ENCODE data around the gene MACROH2A2.
"Not testable (repeated sequence)": the region's sequence is repeated elsewhere in the genome, so short reads cannot be mapped to it uniquely, and the experiment has no call there.

Gene MACROH2A2

GRCh38 chr10:70052462-70053217 is at the start of gene MACROH2A2:
Gene MACROH2A2, plus strand, starts transcription at chr10:70052846. Its CDS starts 22,813 bp downstream, at chr10:70075659.
- FAIRE-seq, result no peak

GRCh38 chr10:70007116-70007820 is 45.4 kb upstream of the MACROH2A2 start:
- no peak for FAIRE-seq

- no peak for FAIRE-seq
Measured at GRCh38 chr10:70031215-70031614, 21.4 kb upstream of the MACROH2A2 start.

GRCh38 chr10:70032667-70033289 is 19.9 kb upstream of the MACROH2A2 start:
- no peak for FAIRE-seq

GRCh38 chr10:70034232-70034631 is 18.4 kb upstream of the MACROH2A2 start:
- no peak for FAIRE-seq

GRCh38 chr10:70035531-70035930 is 17.1 kb upstream of the MACROH2A2 start:
- no peak for FAIRE-seq

DNA sequence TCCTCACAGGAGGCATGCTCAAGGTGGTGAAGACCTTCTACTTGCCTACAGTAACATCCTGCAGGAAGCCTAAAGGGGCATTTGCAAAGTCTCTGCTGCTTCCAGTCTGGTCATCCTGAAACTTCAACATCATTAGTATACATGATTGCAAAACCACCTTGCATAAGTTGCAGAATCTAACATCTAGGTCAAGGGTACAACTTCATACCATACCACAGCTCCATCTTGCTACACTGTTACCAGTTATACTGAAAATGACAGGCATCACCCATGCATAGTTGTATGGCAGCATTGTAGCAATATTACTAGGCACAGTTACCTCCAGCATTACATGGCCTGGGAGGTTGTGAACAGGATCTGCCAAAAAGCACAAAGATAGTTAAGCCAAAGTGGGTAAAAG is 13.7 kb upstream of the MACROH2A2 start:
- FAIRE-seq, result no peak

DNA sequence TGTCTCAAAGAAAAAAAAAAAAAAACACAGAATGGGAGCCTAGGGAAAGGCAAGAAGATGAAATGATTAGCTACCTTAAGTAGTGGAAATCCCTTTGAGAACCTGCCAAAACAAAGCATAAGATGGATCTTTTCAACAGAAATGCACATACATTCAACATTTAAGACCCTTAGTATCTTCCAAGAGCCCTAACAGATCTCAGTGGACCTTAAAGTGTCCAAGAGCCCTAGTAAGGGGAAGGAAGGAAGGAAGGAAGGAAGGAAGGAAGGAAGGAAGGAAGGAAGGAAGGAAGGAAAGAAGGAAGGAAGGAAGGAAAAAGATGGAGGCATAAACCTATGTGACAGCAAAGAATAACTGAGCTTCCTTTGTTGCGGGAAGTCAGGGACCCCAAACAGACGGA is 11.6 kb upstream of the MACROH2A2 start:
- no peak for FAIRE-seq

GRCh38 chr10:70041739-70042138 is 10.9 kb upstream of the MACROH2A2 start:
- FAIRE-seq, result not testable (repeated sequence)

- FAIRE-seq, result not testable (repeated sequence)
Measured at GRCh38 chr10:70047066-70047465, 5.6 kb upstream of the MACROH2A2 start.

- no peak for FAIRE-seq
Measured at GRCh38 chr10:70048030-70048723, 4.5 kb upstream of the MACROH2A2 start.

DNA sequence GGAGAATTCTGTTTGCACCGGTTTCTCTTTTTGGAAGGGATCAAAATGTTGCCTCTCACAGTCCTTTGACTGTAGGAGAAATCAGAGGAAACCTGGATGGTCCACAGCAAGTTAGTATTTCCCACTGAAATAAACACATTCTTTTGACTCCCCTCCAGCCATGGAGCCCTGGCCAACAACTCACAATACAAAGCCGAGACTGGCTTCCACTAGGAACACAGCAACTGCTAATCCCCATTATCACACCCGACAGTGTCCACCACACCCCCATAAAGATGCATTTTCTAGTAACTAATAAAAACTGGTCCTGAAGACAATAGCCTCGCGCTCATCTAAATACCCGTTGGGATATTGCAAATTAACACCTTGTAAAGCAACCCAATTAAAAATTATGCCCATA is 798 bp upstream of the MACROH2A2 start:
- no peak for FAIRE-seq

- FAIRE-seq, result no peak
Measured at GRCh38 chr10:70053218-70053840, 683 bp downstream of the MACROH2A2 start.

DNA sequence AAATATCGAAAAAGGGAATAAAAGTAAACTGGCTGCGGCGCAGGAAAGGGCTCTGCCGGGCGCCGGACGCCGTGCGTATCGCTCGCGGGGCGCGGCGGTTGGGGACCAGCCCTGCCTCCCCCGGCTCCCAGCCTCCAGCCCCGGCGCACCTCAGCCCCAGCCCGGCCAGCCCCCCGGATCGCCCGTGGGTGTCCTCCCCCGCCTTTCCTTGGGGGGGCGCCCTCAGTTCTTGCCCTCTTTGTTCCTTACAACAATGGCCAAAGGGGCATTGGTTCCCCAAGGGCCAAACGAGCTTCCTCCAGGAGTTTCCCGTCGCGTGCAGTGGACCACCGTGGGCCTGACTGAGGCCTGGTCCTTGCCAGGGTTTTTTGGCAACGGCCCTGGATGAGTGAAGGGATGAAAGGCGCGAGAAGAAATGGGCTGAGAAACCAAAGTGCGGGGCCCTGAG is 1.2 kb downstream of the MACROH2A2 start:
- FAIRE-seq, result no peak

DNA sequence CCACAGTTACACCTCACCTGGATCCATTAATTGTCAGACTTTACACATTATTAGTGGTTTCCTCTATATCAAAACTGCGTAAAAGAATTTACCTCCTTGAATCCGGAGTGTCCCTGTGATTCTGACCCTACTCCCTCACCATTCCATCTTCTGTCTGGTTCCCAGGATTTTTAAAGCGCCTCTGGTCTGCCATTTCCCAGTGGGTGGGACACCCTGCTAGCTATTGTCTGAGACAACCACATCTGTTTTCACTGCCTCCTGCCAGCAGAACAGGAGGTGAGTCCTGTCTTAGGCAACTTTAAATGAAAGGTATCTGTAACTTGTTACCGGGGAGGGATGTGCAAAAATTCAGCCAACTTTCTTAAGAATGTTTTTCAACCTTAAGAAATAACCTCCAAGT is 2.3 kb downstream of the MACROH2A2 start:
- FAIRE-seq, result no peak

DNA sequence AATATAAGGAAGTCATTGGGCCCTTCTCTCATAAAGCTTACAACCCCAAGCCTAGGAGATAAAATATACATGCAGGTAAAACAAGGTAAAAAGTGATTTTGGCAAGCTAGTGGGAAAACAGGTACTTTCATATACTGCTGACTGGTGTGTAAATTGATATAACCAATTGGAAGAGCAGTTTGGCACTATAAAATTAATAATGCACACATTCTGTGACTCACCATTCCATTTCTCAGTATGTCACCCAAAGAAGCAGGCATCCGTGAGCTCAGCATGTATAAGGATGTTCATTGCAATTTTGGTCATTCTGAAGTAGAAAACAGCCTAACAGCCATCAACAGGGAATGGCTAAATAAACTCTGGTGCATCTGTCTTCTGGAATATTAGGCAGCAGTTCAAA is 2.9 kb downstream of the MACROH2A2 start:
- FAIRE-seq, result no peak

DNA sequence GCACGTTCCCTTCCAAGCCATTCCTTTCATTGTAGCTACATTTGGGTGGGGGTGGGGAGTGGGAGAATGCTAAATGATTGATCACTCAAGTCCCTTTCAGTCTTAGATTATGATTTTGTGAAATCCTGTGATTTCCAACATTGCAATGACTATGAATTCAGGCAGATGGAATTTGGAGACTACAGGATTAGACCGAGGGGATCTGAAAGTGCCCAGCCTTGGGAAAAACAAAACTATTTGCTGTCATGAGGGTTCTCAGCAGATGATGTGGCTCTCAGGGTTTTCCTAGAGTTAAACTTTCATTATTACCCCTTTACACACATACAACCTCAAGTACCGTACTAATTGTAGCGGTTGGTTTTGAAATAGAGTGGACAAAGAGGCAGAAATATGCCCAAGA is 4.7 kb downstream of the MACROH2A2 start:
- FAIRE-seq, result no peak

DNA sequence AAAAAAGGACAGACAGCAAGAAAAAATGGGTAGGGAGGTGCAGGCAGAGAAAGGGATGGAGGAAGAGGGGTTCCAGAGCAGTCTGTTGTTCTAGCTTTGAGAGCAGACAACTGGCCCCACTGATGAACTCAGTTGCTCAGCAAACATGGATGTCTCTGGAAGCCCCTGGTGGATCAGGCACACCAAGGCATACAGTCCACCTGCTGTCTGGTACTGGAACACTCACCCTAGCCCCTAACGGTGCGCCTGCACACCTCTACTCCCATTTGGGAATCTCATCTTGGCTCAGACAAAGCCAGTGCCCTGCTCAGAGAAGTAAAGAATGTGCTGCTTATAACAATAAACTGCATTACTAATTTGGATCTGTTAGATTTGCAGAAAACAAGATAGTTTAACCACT is 7.7 kb downstream of the MACROH2A2 start:
- no peak for FAIRE-seq

DNA sequence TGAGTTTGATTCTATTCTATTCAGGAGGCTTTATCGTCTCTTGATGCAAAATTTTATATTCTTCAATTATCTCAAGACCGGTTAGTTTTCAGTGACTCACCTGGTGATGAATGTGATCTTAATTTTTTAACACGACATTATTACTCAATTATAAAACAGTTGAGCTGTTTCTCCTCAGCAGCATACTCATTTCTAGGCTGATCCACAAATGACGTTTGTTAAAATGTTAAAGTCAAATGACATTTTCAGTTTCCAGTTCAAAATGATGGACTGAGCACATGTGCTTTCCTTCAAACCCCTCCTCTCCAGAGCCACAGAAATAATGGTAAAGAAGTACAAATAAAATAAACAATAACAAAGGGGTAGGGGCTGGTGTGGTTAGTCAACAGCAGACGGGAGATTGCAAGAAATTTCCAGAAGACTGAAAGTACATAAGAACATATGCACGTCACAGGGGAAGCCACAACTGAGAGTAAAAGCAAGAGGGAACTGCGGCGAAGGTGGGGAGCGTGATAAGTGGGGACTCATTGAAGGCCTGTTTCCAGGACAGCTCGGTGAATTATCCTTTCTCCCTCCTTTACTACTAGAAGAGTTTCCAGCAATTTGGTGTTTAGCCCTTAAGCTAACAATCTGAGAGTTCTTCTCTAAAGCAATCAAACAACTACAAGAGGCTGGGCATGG is 10.9 kb downstream of the MACROH2A2 start:
- FAIRE-seq, result no peak

DNA sequence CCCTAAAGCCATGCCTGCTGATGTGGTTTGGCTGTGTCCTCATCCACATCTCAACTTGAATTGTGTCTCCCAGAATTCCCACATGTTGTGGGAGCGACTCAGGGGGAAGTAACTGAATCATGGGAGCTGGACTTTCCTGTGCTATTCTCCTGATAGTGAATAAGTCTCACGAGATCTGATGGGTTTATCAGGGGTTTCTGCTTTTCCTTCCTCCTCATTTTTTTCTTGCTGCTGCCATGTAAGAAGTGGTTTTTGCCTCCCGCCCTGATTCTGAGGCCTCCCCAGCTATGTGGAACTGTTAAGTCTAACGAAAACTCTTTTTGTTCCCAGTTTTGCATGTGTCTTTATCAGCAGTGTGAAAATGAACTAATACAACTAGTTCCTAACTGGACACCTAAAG is 11.8 kb downstream of the MACROH2A2 start:
- FAIRE-seq, result no peak

DNA sequence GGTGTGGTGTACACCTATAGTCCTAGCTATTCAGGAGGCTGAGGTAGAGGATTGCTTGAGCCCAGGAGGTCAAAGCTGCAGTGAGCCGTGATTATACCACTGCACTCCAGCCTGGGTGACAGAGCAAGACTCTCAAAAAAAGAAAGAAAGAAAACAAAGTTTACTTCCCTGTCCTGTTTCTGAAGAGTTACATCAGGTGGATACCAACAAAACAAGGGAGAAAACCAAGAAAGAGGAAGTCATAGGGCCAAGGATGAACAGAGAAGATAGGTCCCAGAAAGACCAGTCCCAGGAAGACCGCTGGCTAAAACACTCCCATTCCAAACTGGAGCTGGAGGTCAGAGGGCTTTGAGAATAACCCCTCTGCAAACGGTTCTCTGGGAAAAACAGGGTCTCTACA is 13.5 kb downstream of the MACROH2A2 start:
- no peak for FAIRE-seq

DNA sequence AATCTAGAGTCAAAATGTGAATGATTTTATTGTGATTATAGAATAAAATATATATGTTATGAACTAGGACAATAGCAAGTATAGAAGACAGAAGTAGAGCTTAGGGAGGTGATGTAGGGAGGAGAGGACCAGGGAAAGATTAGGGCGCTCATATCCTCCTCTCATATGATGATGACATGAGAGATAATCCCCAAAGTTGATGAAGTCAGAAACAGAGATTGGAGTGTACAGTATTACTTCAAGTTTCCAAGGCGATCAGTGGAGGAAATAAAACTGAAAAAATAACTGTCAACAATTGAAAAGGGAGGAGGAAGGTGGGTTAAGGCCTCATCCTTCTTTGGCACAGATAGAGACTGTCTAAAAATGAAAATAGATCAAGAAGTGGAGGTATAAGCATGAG is 14.9 kb downstream of the MACROH2A2 start:
- FAIRE-seq, result no peak

All from colon (tissue), 2 donors.